Ovary (tissue), 9 donors: ENCODE data around the gene RBFOX2. TPM values are rescaled to one million over a fixed set of nuclear protein-coding genes. Genes with fewer than 3 reads are reported as not detected.

Source experiments
- DNase-seq, 5 donors: peaks; one replicate each; pipeline ENCODE4 v3.0.0-alpha.2; 2019 to 2020
- H3K27ac ChIP-seq, 2 donors: fragments of 200-600 bp; one replicate each; pipeline versions ENCODE4 v1.5.1 to v1.8.0; 2019 to 2022
- H3K27me3 ChIP-seq: fragments of 200-600 bp; one replicate; pipeline ENCODE4 v1.8.0; 2022
- H3K36me3 ChIP-seq: fragments of 200-600 bp; sonication (generic); one replicate; pipeline ENCODE4 v1.5.1; 2019
- H3K4me1 ChIP-seq: one replicate; pipeline ENCODE4 v1.8.1; 2013; ENCODE audit warnings: mild to moderate bottlenecking, moderate library complexity; ENCODE audit not compliant: insufficient read depth
- H3K4me3 ChIP-seq: fragments of 200-600 bp; sonication (generic); one replicate; pipeline ENCODE4 v1.5.1; 2017
- H3K9me3 ChIP-seq, 2 donors: fragments of 200-600 bp in 1 of 2; sonication (generic) in 1 of 2; one replicate each; pipeline versions ENCODE4 v1.5.1 to v1.8.1; 2013 to 2019; ENCODE audit warnings: mild to moderate bottlenecking in 1 of 2, moderate library complexity in 1 of 2
- CTCF ChIP-seq, 3 donors: fragments of 450-650 bp in 2 of 3; fragments of 200-600 bp in 1 of 3; IDR thresholded peaks; one replicate each; pipeline versions ENCODE4 v1.5.1 to v1.8.0; 2016 to 2022; ENCODE audit warnings: antibody characterized with exemption in 3 of 3, mild to moderate bottlenecking in 1 of 3
- EP300 ChIP-seq: sonication (generic); formaldehyde crosslinking; IDR thresholded peaks from one replicate; pipeline ENCODE4 v1.6.1; 2017; ENCODE audit warnings: antibody characterized with exemption
- POLR2A ChIP-seq: fragments of 450-650 bp; IDR thresholded peaks from one replicate; pipeline ENCODE4 v1.6.1; 2017; ENCODE audit warnings: antibody characterized with exemption, mild to moderate bottlenecking, moderate library complexity
- WGBS, 3 donors: extraction: QIAGEN DNeasy Blood & Tissue Kit in 1 of 3; methylation state at CpG; one replicate each; pipeline versions ENCODE4 v1.1.5 to v1.1.7; 2013 to 2017; 5-methylcytosine and 5-hydroxymethylcytosine counted together
- intact Hi-C, 4 donors: fragments of 100-400 bp; cut with DNase I; formaldehyde crosslinking; loops; one replicate each; pipeline versions ENCODE4 v1.11.0 to v1.15.1; 2022 to 2023
- polyA plus RNA-seq, 2 donors: library from polyadenylated mRNA; stranded (reverse); fragments of 200-250 nt in 1 of 2; fragments of 350-450 nt in 1 of 2; fragmentation: Illumina TruSeq in 1 of 2; extraction: RNeasy Lipid Tissue Mini Kit (QIAGEN cat#74804) in 1 of 2; gene quantifications; one replicate each; pipeline ENCODE4 v1.2.3, GENCODE V29; 2013 to 2014
- total RNA-seq, 7 donors: library from RNA; depleted of rRNA in 2 of 7; stranded (reverse); fragments of >200 nt in 2 of 7; fragmentation: NEBNext Ultra II Directional in 3 of 7; extraction: Animal tissue kit (Norgen Biotek cat#: 25700) in 3 of 7; gene quantifications; one replicate each; pipeline versions ENCODE4 v1.1.0 to v1.2.4, GENCODE V29; 2016 to 2023
- donor health status: DM: no; HTN: no; CAD: no; lungs with moderate emphysema.
- donor health status: DM: no; HTN: no; CAD: no.
- donor health status: Bipolar disorder and iron deficiency.
- donor health status: DM: yes; HTN: yes; CAD: no.
- donor health status: DM: no; HTN: no; CAD: no.
- donor health status: DM: yes; HTN: yes; CAD: no.

RBFOX2 gene
- total and polyA plus RNA-seq, 9 donors = 68.7 to 140 (median 128) TPM

GRCh38 chr22:35886309-35886708 is 142.3 kb downstream of the RBFOX2 start:
- H3K9me3 ChIP-seq = no peaks in the 10 kb centered on the region
- no peak overlapping the region for H3K4me3 ChIP-seq
- 89 to 94% (median 92%) methylated on average over 4 of the region's 4 CpGs for WGBS, 3 donors
- peaks cover 15% of the 10 kb centered on the region for H3K4me1 ChIP-seq
- intact Hi-C loops = no loop called here
- TF ChIP-seq CTCF (IDR thresholded peaks at IDR 0.05) (no peak), EP300 (no peak), POLR2A (no peak)
- no peak overlapping the region for H3K27ac ChIP-seq
- no peaks in the 10 kb centered on the region for H3K27me3 ChIP-seq
- DNase-seq = no peak
- no peaks in the 10 kb centered on the region for H3K36me3 ChIP-seq

- no peaks in the 10 kb centered on the region for H3K36me3 ChIP-seq
- no peak overlapping the region for H3K27ac ChIP-seq
- intact Hi-C loops = loop anchor here in 1 of 4 donors (5.0 kb wide), 1 partner anchor 73 kb away; no protein-coding TSS in a partner anchor
- no peaks in the 10 kb centered on the region for H3K27me3 ChIP-seq
- TF ChIP-seq EP300 = no peak
- H3K9me3 ChIP-seq = no peaks in the 10 kb centered on the region
- WGBS, 3 donors = 80 to 86% (median 81%) methylated on average over 2 of the region's 2 CpGs
- H3K4me1 ChIP-seq = peaks cover 15% of the 10 kb centered on the region
- DNase-seq = no peak
- H3K4me3 ChIP-seq = no peak overlapping the region
Measured at GRCh38 chr22:35884529-35884928, 144.1 kb downstream of the RBFOX2 start.

GRCh38 chr22:35883031-35883620 is 145.5 kb downstream of the RBFOX2 start:
- TF ChIP-seq POLR2A (no peak), CTCF (IDR thresholded peaks at IDR 0.05) (no peak), EP300 (no peak)
- intact Hi-C loops = loop anchor here in 1 of 4 donors (5.0 kb wide), 1 partner anchor 74 kb away; no protein-coding TSS in a partner anchor
- Histone ChIP-seq H3K9me3 (no peaks in the 10 kb centered on the region), H3K27ac (no peak overlapping the region), H3K27me3 (no peaks in the 10 kb centered on the region), H3K36me3 (no peaks in the 10 kb centered on the region), H3K4me3 (no peak overlapping the region), H3K4me1 (peaks cover 18% of the 10 kb centered on the region)
- DNase-seq = no peak
- WGBS, 3 donors = 79 to 83% (median 83%) methylated on average over 5 of the region's 5 CpGs

GRCh38 chr22:35882211-35883030 is 146.2 kb downstream of the RBFOX2 start:
- no peak for DNase-seq
- TF ChIP-seq EP300 (no peak), CTCF (IDR thresholded peaks at IDR 0.05) (no peak), POLR2A (no peak)
- WGBS, 3 donors = 17 to 25% (median 20%) methylated on average over 5 of the region's 5 CpGs
- intact Hi-C loops = loop anchor here in 1 of 4 donors (5.0 kb wide), 1 partner anchor 75 kb away; no protein-coding TSS in a partner anchor
- H3K4me3 ChIP-seq = no peak overlapping the region
- no peak overlapping the region for H3K27ac ChIP-seq
- H3K4me1 ChIP-seq = peaks cover 20% of the 10 kb centered on the region
- H3K36me3 ChIP-seq = no peaks in the 10 kb centered on the region
- no peaks in the 10 kb centered on the region for H3K27me3 ChIP-seq
- H3K9me3 ChIP-seq = no peaks in the 10 kb centered on the region

GRCh38 chr22:35879351-35879750 is 149.3 kb downstream of the RBFOX2 start:
- Histone ChIP-seq H3K9me3 (no peaks in the 10 kb centered on the region), H3K27me3 (no peaks in the 10 kb centered on the region), H3K4me3 (no peak overlapping the region), H3K4me1 (peaks cover 19% of the 10 kb centered on the region), H3K27ac (no peak overlapping the region), H3K36me3 (no peaks in the 10 kb centered on the region)
- intact Hi-C loops = no loop called here
- no peak for TF ChIP-seq EP300
- TF ChIP-seq CTCF (IDR thresholded peaks at IDR 0.05) = no peak
- no peak for TF ChIP-seq POLR2A
- 93 to 96% (median 96%) methylated on average over 2 of the region's 2 CpGs for WGBS, 3 donors
- DNase-seq = no peak
